H1 (cell line): ENCODE measurements around the gene CHD6.

Experiments used
- EZH2 ChIP-seq: fragments of 200-600 bp; sonication (generic); IDR thresholded peaks from 2 replicates; pipeline ENCODE4 v1.7.1; 2012; ENCODE audit warnings: low read depth, mild to moderate bottlenecking, moderate library complexity, low read length, inconsistent platforms; ENCODE audit not compliant: severe bottlenecking
- MAFK ChIP-seq: IDR thresholded peaks from 2 replicates; pipeline ENCODE4 v1.6.1; 2012; ENCODE audit warnings: low read depth, mild to moderate bottlenecking, improper control_type of control experiment, low read length
- MAX ChIP-seq: IDR thresholded peaks from 2 replicates; pipeline ENCODE4 v1.6.1; 2012; ENCODE audit warnings: inconsistent platforms
- PHF8 ChIP-seq: fragments of 200-600 bp; sonication (generic); conservative IDR thresholded peaks from 2 replicates; pipeline ENCODE4 v1.7.1; 2012; ENCODE audit warnings: low read depth, mild to moderate bottlenecking, inconsistent platforms, low read length, moderate library complexity
- POLR2A ChIP-seq, 2 experiments: IDR thresholded peaks; 1 replicate in 1 of 2; 2 replicates in 1 of 2; pipeline ENCODE4 v1.6.1; 2011; ENCODE audit warnings: low read depth in 2 of 2, low read length in 2 of 2, mild to moderate bottlenecking in 2 of 2; ENCODE audit errors: control extremely low read depth in 1 of 2
- SIN3A ChIP-seq, 2 experiments: IDR thresholded peaks in 1 of 2; conservative IDR thresholded peaks in 1 of 2; 2 replicates each; pipeline ENCODE4 v1.6.1; 2011 to 2012; ENCODE audit warnings: low read length in 2 of 2, improper control_type of control experiment in 1 of 2, low read depth in 1 of 2, mild to moderate bottlenecking in 1 of 2
- SIX5 ChIP-seq: IDR thresholded peaks from 2 replicates; pipeline ENCODE4 v1.6.1; 2011; ENCODE audit warnings: mild to moderate bottlenecking, low read depth, low read length
- SUZ12 ChIP-seq: fragments of 200-600 bp; sonication (generic); IDR thresholded peaks from 2 replicates; pipeline ENCODE4 v1.6.1; 2012; ENCODE audit warnings: mild to moderate bottlenecking, inconsistent platforms, low read length, moderate library complexity, mixed read lengths
- ZNF274 ChIP-seq: IDR thresholded peaks from 2 replicates; pipeline ENCODE4 v1.7.0; 2012; ENCODE audit warnings: low read length, borderline replicate concordance; ENCODE audit errors: extremely low read depth
- TF ChIP-seq, protein P1 (sequence below), 3 experiments: IDR thresholded peaks; 1 replicate in 2 of 3; 2 replicates in 1 of 3; pipeline versions ENCODE4 v1.5.1 to v1.6.1; 2011; ENCODE audit warnings: low read length in 3 of 3, mild to moderate bottlenecking in 3 of 3, inconsistent platforms in 2 of 3, low read depth in 1 of 3, moderate library complexity in 1 of 3; ENCODE audit not compliant: insufficient read depth in 1 of 3; ENCODE audit errors: control extremely low read depth in 1 of 3
- TF ChIP-seq, protein P2 (sequence below): fragments of 300-600 bp; sonication (generic); IDR thresholded peaks from 2 replicates; pipeline ENCODE4 v1.7.1; 2012; ENCODE audit warnings: low read length, moderate library complexity, mild to moderate bottlenecking, inconsistent platforms; ENCODE audit not compliant: insufficient replicate concordance

DNA sequence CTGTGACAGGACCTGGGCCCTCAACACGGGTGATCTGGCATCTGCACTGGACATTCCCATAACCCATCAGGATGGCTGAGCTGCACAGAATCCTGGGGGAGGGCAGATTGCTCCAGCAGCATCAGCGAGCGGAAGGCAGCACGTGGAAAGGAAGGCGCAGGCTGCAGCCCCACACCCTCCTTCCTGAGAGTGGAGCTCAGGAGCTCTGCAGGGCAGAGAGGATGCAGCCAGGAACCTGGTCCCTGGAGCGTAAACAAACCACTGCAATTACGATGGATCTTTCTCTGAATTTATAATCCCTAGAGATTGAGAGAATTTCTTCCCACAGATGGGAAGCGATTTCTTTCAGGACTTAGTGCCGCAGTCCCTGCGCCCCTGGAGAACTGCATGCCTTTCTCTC, 211.8 kb downstream of the CHD6 start:
- TF ChIP-seq ZNF274 (no peak), MAFK (no peak), SIX5 (no peak), PHF8 (no peak), EZH2 (no peak), SIN3A (conservative IDR thresholded peaks at IDR 0.05 in 1 of 2, IDR thresholded peaks at IDR 0.05 in 1 of 2; ENCODE audit: low read depth in 1 of 2, low read length in 2 of 2) (no peak), SUZ12 (no peak), MAX (no peak), POLR2A (IDR thresholded peaks at IDR 0.05; ENCODE audit: control extremely low read depth in 1 of 2, low read depth in 2 of 2, low read length in 2 of 2) (no peak)
- TF ChIP-seq, protein P1, sequence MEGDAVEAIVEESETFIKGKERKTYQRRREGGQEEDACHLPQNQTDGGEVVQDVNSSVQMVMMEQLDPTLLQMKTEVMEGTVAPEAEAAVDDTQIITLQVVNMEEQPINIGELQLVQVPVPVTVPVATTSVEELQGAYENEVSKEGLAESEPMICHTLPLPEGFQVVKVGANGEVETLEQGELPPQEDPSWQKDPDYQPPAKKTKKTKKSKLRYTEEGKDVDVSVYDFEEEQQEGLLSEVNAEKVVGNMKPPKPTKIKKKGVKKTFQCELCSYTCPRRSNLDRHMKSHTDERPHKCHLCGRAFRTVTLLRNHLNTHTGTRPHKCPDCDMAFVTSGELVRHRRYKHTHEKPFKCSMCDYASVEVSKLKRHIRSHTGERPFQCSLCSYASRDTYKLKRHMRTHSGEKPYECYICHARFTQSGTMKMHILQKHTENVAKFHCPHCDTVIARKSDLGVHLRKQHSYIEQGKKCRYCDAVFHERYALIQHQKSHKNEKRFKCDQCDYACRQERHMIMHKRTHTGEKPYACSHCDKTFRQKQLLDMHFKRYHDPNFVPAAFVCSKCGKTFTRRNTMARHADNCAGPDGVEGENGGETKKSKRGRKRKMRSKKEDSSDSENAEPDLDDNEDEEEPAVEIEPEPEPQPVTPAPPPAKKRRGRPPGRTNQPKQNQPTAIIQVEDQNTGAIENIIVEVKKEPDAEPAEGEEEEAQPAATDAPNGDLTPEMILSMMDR (IDR thresholded peaks at IDR 0.05; ENCODE audit: control extremely low read depth in 1 of 3, insufficient read depth in 1 of 3, low read depth in 1 of 3, low read length in 3 of 3), result no peak
- TF ChIP-seq, protein P2, sequence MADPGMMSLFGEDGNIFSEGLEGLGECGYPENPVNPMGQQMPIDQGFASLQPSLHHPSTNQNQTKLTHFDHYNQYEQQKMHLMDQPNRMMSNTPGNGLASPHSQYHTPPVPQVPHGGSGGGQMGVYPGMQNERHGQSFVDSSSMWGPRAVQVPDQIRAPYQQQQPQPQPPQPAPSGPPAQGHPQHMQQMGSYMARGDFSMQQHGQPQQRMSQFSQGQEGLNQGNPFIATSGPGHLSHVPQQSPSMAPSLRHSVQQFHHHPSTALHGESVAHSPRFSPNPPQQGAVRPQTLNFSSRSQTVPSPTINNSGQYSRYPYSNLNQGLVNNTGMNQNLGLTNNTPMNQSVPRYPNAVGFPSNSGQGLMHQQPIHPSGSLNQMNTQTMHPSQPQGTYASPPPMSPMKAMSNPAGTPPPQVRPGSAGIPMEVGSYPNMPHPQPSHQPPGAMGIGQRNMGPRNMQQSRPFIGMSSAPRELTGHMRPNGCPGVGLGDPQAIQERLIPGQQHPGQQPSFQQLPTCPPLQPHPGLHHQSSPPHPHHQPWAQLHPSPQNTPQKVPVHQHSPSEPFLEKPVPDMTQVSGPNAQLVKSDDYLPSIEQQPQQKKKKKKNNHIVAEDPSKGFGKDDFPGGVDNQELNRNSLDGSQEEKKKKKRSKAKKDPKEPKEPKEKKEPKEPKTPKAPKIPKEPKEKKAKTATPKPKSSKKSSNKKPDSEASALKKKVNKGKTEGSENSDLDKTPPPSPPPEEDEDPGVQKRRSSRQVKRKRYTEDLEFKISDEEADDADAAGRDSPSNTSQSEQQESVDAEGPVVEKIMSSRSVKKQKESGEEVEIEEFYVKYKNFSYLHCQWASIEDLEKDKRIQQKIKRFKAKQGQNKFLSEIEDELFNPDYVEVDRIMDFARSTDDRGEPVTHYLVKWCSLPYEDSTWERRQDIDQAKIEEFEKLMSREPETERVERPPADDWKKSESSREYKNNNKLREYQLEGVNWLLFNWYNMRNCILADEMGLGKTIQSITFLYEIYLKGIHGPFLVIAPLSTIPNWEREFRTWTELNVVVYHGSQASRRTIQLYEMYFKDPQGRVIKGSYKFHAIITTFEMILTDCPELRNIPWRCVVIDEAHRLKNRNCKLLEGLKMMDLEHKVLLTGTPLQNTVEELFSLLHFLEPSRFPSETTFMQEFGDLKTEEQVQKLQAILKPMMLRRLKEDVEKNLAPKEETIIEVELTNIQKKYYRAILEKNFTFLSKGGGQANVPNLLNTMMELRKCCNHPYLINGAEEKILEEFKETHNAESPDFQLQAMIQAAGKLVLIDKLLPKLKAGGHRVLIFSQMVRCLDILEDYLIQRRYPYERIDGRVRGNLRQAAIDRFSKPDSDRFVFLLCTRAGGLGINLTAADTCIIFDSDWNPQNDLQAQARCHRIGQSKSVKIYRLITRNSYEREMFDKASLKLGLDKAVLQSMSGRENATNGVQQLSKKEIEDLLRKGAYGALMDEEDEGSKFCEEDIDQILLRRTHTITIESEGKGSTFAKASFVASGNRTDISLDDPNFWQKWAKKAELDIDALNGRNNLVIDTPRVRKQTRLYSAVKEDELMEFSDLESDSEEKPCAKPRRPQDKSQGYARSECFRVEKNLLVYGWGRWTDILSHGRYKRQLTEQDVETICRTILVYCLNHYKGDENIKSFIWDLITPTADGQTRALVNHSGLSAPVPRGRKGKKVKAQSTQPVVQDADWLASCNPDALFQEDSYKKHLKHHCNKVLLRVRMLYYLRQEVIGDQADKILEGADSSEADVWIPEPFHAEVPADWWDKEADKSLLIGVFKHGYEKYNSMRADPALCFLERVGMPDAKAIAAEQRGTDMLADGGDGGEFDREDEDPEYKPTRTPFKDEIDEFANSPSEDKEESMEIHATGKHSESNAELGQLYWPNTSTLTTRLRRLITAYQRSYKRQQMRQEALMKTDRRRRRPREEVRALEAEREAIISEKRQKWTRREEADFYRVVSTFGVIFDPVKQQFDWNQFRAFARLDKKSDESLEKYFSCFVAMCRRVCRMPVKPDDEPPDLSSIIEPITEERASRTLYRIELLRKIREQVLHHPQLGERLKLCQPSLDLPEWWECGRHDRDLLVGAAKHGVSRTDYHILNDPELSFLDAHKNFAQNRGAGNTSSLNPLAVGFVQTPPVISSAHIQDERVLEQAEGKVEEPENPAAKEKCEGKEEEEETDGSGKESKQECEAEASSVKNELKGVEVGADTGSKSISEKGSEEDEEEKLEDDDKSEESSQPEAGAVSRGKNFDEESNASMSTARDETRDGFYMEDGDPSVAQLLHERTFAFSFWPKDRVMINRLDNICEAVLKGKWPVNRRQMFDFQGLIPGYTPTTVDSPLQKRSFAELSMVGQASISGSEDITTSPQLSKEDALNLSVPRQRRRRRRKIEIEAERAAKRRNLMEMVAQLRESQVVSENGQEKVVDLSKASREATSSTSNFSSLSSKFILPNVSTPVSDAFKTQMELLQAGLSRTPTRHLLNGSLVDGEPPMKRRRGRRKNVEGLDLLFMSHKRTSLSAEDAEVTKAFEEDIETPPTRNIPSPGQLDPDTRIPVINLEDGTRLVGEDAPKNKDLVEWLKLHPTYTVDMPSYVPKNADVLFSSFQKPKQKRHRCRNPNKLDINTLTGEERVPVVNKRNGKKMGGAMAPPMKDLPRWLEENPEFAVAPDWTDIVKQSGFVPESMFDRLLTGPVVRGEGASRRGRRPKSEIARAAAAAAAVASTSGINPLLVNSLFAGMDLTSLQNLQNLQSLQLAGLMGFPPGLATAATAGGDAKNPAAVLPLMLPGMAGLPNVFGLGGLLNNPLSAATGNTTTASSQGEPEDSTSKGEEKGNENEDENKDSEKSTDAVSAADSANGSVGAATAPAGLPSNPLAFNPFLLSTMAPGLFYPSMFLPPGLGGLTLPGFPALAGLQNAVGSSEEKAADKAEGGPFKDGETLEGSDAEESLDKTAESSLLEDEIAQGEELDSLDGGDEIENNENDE, result no peak
